Chondrocyte (in vitro differentiated cells): Measurements from ENCODE around the gene SIRT4. TPM values are rescaled to one million over a fixed set of nuclear protein-coding genes. Genes with fewer than 3 reads are reported as not detected.

Experiments used
- DNase-seq: peaks from one replicate; pipeline ENCODE4 v3.0.0; 2021; ENCODE audit warnings: mixed read lengths, low spot score
- H3K27ac Mint-ChIP-seq: one replicate; pipeline ENCODE4 v1.8.0; 2021; ENCODE audit warnings: mild to moderate bottlenecking, moderate library complexity, mixed read lengths; ENCODE audit not compliant: unreplicated experiment
- H3K27me3 Mint-ChIP-seq: 2 replicates; pipeline ENCODE4 v1.8.0; 2021; ENCODE audit warnings: low read depth, mixed read lengths
- H3K36me3 Mint-ChIP-seq: 2 replicates; pipeline ENCODE4 v1.8.0; 2021; ENCODE audit warnings: low read depth, mixed read lengths
- H3K4me1 Mint-ChIP-seq: 2 replicates; pipeline ENCODE4 v1.8.0; 2021; ENCODE audit warnings: low read depth, mild to moderate bottlenecking, mixed read lengths
- H3K4me3 Mint-ChIP-seq: one replicate; pipeline ENCODE4 v1.8.0; 2021; ENCODE audit warnings: mild to moderate bottlenecking, moderate library complexity, mixed read lengths; ENCODE audit not compliant: unreplicated experiment
- H3K9me3 Mint-ChIP-seq: 2 replicates; pipeline ENCODE4 v1.8.0; 2021; ENCODE audit warnings: low read depth, mixed read lengths
- total RNA-seq: library from RNA; stranded (reverse); gene quantifications from 3 replicates; pipeline ENCODE4 v1.2.1, GENCODE V29; 2021
- TF ChIP-seq, protein P1 (sequence below): fragments of 200-600 bp; sonication (generic); IDR thresholded peaks from 2 replicates; pipeline ENCODE4 v1.5.0; 2021; ENCODE audit warnings: antibody characterized with exemption, mild to moderate bottlenecking, moderate library complexity

Gene SIRT4
- total RNA-seq, 1 donor from 2014 or later: 2.4 TPM

DNA sequence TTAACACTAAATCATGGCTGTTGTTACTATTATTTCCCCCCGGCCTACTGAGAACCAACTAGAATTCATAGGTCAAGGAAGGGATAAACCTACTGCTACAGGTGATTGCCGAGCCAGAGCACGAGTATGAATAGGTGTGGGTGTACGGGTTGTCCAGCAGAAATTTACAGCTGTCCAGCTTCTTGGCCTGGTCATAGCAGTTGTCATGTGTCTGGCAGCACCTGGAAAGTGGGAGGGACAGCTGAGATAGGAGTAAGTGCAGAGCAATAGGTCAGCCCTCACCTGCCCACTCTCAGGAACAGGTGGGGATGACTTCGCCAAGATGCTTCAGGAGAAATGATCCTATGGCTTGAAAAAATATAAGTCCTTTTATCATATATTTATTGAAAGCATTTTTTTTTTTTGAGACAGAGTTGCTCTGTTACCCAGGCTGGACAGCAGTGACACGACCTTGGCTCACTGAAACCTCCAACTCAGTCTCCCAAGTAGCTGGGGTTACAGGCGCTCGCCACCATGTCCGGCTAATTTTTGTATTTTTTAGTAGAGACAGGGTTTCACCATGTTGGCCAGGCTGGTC lies 22.8 kb downstream of the SIRT4 start:
- TF ChIP-seq, protein P1, sequence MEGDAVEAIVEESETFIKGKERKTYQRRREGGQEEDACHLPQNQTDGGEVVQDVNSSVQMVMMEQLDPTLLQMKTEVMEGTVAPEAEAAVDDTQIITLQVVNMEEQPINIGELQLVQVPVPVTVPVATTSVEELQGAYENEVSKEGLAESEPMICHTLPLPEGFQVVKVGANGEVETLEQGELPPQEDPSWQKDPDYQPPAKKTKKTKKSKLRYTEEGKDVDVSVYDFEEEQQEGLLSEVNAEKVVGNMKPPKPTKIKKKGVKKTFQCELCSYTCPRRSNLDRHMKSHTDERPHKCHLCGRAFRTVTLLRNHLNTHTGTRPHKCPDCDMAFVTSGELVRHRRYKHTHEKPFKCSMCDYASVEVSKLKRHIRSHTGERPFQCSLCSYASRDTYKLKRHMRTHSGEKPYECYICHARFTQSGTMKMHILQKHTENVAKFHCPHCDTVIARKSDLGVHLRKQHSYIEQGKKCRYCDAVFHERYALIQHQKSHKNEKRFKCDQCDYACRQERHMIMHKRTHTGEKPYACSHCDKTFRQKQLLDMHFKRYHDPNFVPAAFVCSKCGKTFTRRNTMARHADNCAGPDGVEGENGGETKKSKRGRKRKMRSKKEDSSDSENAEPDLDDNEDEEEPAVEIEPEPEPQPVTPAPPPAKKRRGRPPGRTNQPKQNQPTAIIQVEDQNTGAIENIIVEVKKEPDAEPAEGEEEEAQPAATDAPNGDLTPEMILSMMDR: no peak
- Mint-ChIP-seq H3K9me3 (no peaks in the 10 kb centered on the region), H3K27me3 (peaks cover 3% of the 10 kb centered on the region), H3K27ac (no peak overlapping the region), H3K4me3 (peak overlapping the region; percentile 96), H3K4me1 (peaks cover 5% of the 10 kb centered on the region), H3K36me3 (no peaks in the 10 kb centered on the region)
- no peak for DNase-seq

- peaks cover 5% of the 10 kb centered on the region for H3K4me1 Mint-ChIP-seq
- no peak for DNase-seq
- H3K4me3 Mint-ChIP-seq: no peak within 1 kb of the TSS
- no peaks in the 10 kb centered on the region for H3K36me3 Mint-ChIP-seq
- no peak within 1 kb of the TSS for H3K27ac Mint-ChIP-seq
- H3K27me3 Mint-ChIP-seq: no peaks in the 10 kb centered on the region
- H3K9me3 Mint-ChIP-seq: no peaks in the 10 kb centered on the region
- TF ChIP-seq, protein P1: no peak
Measured at GRCh38 chr12:120327593-120327992, 25.5 kb downstream of the SIRT4 start, which contains the start of gene PLA2G1B. Gene PLA2G1B (minus strand): TSS chr12:120327779. CDS start chr12:120327753, 26 bp downstream.

GRCh38 chr12:120328228-120328627 lies 26.1 kb downstream of the SIRT4 start:
- peaks cover 5% of the 10 kb centered on the region for H3K4me1 Mint-ChIP-seq
- TF ChIP-seq, protein P1: no peak
- no peaks in the 10 kb centered on the region for H3K36me3 Mint-ChIP-seq
- H3K27me3 Mint-ChIP-seq: no peaks in the 10 kb centered on the region
- H3K9me3 Mint-ChIP-seq: no peaks in the 10 kb centered on the region
- no peak for DNase-seq
- H3K27ac Mint-ChIP-seq: no peak overlapping the region
- H3K4me3 Mint-ChIP-seq: no peak overlapping the region

DNA sequence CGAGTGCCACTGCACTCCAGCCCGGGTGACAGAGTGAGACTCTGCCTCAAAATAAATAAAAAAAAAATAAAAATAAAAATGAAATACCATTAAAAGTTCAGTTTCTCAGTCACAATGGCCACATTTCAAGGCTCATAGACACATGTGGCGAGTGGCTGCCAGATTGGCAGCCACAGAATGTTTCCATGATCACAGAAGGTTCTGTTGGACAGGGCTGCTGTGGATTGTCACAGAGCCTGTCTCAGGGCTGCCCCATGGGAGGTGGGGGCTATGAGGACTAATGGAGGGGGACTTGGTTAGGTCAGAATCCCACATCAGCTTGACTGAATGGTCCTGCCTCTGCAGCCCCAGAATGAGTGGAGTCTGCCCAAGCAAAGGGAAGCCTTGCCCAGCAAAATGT lies 29.3 kb downstream of the SIRT4 start:
- Mint-ChIP-seq H3K9me3 (no peaks in the 10 kb centered on the region), H3K4me1 (peaks cover 4% of the 10 kb centered on the region), H3K4me3 (no peak overlapping the region), H3K27me3 (no peaks in the 10 kb centered on the region), H3K36me3 (no peaks in the 10 kb centered on the region), H3K27ac (no peak overlapping the region)
- TF ChIP-seq, protein P1: no peak
- no peak for DNase-seq

DNA sequence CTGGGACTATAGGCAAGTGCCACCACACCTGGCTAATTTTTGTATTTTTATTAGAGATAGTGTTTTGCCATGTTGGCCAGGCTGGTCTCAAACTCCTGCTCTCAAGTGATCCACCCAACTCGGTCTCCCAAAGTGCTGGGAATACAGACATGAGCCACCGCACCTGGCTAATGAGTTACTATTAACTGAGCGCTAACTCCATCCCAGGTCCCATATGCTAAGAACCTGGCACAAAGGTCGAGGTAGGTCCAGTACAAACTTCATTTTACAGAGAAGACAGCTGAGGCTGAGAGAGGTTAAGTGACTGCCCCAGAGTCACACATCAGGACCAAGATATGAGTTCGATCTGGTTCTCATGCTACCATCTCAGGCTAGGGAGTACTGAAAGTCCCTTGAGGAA lies 29.9 kb downstream of the SIRT4 start:
- peaks cover 3% of the 10 kb centered on the region for H3K36me3 Mint-ChIP-seq
- no peak overlapping the region for H3K4me3 Mint-ChIP-seq
- no peaks in the 10 kb centered on the region for H3K27me3 Mint-ChIP-seq
- no peak for DNase-seq
- H3K4me1 Mint-ChIP-seq: peaks cover 4% of the 10 kb centered on the region
- TF ChIP-seq, protein P1: no peak
- no peak overlapping the region for H3K27ac Mint-ChIP-seq
- H3K9me3 Mint-ChIP-seq: no peaks in the 10 kb centered on the region
